LHCN-M2 (cell line): ENCODE measurements around the gene CCL17. TPM values are rescaled to one million over a fixed set of nuclear protein-coding genes. Genes with fewer than 3 reads are reported as not detected.
A peak's percentile ranks its signal among the peaks of the same experiment; 100 is the strongest.
"Not testable (repeated sequence)": the region's sequence is repeated elsewhere in the genome, so short reads cannot be mapped to it uniquely, and the experiment has no call there.

ENCODE experiments used
- DNase-seq: peaks from one replicate; pipeline ENCODE4 v3.0.0-alpha.2; 2012; ENCODE audit warnings: low read depth
- total RNA-seq: library from RNA; depleted of rRNA; stranded (reverse); fragments of >200 nt; gene quantifications from 2 replicates; pipeline ENCODE4 v1.2.3, GENCODE V29; 2014; rRNA removed

CCL17 gene
- total RNA-seq, 1 experiment from 2014 or later = not detected

- no peak for DNase-seq
Measured at GRCh38 chr16:57430955-57431354, 26.4 kb downstream of the CCL17 start.

GRCh38 chr16:57432505-57432904, 27.9 kb downstream of the CCL17 start:
- no peak for DNase-seq

- DNase-seq = no peak
Measured at GRCh38 chr16:57432989-57433388, 28.4 kb downstream of the CCL17 start.

GRCh38 chr16:57434003-57434402, 29.4 kb downstream of the CCL17 start:
- DNase-seq = no peak

- no peak for DNase-seq
Measured at GRCh38 chr16:57435838-57436237, 31.3 kb downstream of the CCL17 start.

- DNase-seq = not testable (repeated sequence)
Measured at GRCh38 chr16:57439947-57440346, 35.4 kb downstream of the CCL17 start.

GRCh38 chr16:57440551-57440950, 36.0 kb downstream of the CCL17 start:
- DNase-seq = not testable (repeated sequence)

GRCh38 chr16:57444711-57445110, 40.1 kb downstream of the CCL17 start:
- peak; percentile 11 for DNase-seq

- no peak for DNase-seq
Measured at GRCh38 chr16:57445510-57445909, 40.9 kb downstream of the CCL17 start.

GRCh38 chr16:57446531-57447185, 42.1 kb downstream of the CCL17 start:
- peak; percentile 51 for DNase-seq

GRCh38 chr16:57447186-57447962, 42.8 kb downstream of the CCL17 start, which contains the start of the genes CIAPIN1 and COQ9:
CIAPIN1 (minus strand) TSS chr16:57447385; CDS start chr16:57440928, 6,457 bp downstream.
COQ9 (plus strand) TSS chr16:57447479; CDS start chr16:57447506, 27 bp downstream.
- DNase-seq = peak; percentile 89

GRCh38 chr16:57452021-57452420, 47.5 kb downstream of the CCL17 start:
- DNase-seq = no peak

- DNase-seq = peak; percentile 75
Measured at GRCh38 chr16:57462209-57462977, 57.8 kb downstream of the CCL17 start, which contains the start of gene POLR2C. POLR2C (plus strand) TSS chr16:57462679; CDS start chr16:57462725, 46 bp downstream.

- DNase-seq = no peak
Measured at GRCh38 chr16:57462978-57463362, 58.4 kb downstream of the CCL17 start.

- DNase-seq = no peak
Measured at GRCh38 chr16:57464523-57464922, 60.0 kb downstream of the CCL17 start.

Other genes with a start within 250 kb of the CCL17 start
- 102 and 109 TPM in 2 replicates for gene PSME3IP1, start 218.7 kb upstream of the CCL17 start, total RNA-seq
- 32.6 and 34.9 TPM in 2 replicates for gene RSPRY1, start 218.4 kb upstream of the CCL17 start, total RNA-seq
- gene ARL2BP, start 159.5 kb upstream of the CCL17 start, total RNA-seq = 73.9 and 76.1 TPM in 2 replicates
- not detected in 2 replicates for gene PLLP, start 120.1 kb upstream of the CCL17 start, total RNA-seq
- not detected in 2 replicates for gene CCL22, start 46.0 kb upstream of the CCL17 start, total RNA-seq
- gene CX3CL1, start 32.3 kb upstream of the CCL17 start, total RNA-seq = not detected in 2 replicates
- gene CIAPIN1, start 42.6 kb downstream of the CCL17 start, total RNA-seq = 55.4 and 56.9 TPM in 2 replicates
- gene COQ9, start 42.7 kb downstream of the CCL17 start, total RNA-seq = 47.1 and 51.1 TPM in 2 replicates
- gene POLR2C, start 57.9 kb downstream of the CCL17 start, total RNA-seq = 111 and 164 TPM in 2 replicates
- 36.5 and 36.6 TPM in 2 replicates for gene DOK4, start 81.7 kb downstream of the CCL17 start, total RNA-seq
- gene CCDC102A, start 131.8 kb downstream of the CCL17 start, total RNA-seq = 7.7 and 9.9 TPM in 2 replicates
- gene ADGRG5, start 137.9 kb downstream of the CCL17 start, total RNA-seq = not detected in 2 replicates
- gene ADGRG1, start 223.9 kb downstream of the CCL17 start, total RNA-seq = 1.3 and 5.5 TPM in 2 replicates